Skin epidermis (tissue), 12 donors: ENCODE measurements around the gene DMXL2.
"Not testable (repeated sequence)": the region's sequence is repeated elsewhere in the genome, so short reads cannot be mapped to it uniquely, and the experiment has no call there.

Experiments used
- H3K27ac ChIP-seq, 21 experiments: fragments of 200-600 bp; sonication (generic) in 11 of 21; one replicate each; pipeline ENCODE4 v1.5.0; 2020; ENCODE audit warnings: mild to moderate bottlenecking in 3 of 21, inconsistent platforms in 2 of 21, moderate library complexity in 2 of 21
- H3K4me3 ChIP-seq, 7 experiments: fragments of 200-600 bp; sonication (generic) in 2 of 7; one replicate each; pipeline ENCODE4 v1.5.0; 2020; ENCODE audit warnings: inconsistent platforms in 2 of 7, mild to moderate bottlenecking in 2 of 7, moderate library complexity in 1 of 7

DMXL2 gene

DNA sequence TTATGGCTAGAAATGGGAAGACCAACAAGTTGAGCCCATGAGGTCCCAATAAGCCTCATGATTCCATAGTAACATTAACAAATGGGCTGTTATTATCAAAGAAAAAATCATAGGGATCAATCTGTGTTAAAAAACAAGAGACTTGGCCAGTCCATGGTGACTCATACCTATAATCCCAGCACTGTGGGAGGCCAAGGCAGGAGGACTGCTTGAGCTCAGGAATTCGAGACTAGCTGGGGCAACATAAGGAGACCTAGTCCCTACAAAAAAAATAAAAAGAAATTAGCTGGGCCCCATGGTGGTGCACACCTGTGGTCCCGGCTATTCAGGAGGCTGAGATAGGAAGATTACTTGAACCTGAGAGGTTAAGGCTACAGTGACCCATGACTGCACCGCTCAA lies 124.8 kb downstream of the DMXL2 start:
- no peak overlapping the region for H3K4me3 ChIP-seq
- no peak overlapping the region for H3K27ac ChIP-seq

DNA sequence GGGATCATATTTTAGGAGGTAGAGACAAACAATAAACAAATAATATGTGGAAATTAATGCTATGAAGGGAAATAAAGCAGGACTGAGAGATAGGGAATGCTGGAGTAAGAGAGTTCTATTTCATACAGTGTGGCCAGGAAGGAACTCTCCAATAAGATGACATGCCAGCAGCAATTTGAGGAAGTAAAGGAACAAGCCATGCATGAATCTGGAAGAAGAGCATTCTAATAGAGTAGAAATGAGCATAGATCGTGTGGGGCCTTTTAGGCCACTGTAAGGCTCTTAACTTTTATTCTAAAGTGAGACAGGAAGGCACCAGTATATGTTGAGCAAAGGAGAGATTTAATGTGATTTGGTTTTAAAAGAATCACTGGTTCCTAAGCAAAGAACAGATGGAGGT lies 126.3 kb downstream of the DMXL2 start:
- Histone ChIP-seq H3K4me3 (no peak overlapping the region), H3K27ac (no peak overlapping the region)

DNA sequence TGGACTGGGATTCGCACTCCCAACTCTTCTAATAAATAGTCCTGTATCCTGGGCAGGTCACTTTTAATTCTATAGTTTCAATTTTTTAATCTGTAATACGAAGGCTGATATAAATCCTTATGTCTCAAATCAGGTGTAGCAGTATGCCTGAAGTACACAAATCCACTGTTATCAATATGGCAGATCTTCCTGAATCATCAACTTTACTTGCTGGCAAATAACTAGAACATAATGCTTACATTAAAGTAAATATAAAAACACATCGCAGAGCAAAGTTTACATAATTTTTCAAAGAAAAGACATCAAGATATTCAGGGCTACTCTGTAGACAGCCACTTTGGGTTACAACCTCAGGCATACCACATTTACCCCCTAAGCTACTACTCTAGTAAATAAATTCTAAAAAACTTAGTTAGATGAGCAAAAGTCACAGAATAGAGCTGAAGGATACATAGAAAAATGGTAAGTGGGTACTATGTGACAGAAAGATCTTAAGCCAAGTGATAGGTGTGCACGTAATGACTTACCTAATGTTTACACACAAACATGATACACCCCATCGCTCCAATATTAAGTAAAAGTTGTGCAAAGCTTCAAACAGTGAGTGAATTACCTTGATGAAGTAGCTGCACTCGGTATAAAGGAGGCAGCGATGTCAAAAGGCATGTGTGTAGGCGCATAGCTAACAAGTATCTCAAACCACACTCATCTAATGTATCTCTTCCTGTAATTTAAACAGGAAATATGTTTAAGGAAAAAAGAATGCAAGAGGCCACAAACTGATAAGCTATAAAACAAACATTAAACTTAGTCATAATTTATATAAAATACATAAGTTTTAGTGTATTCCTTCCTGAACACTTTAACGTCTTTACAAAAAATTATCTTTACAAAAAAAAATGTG lies 127.9 kb downstream of the DMXL2 start:
- no peak overlapping the region for H3K4me3 ChIP-seq
- H3K27ac ChIP-seq, result no peak overlapping the region

DNA sequence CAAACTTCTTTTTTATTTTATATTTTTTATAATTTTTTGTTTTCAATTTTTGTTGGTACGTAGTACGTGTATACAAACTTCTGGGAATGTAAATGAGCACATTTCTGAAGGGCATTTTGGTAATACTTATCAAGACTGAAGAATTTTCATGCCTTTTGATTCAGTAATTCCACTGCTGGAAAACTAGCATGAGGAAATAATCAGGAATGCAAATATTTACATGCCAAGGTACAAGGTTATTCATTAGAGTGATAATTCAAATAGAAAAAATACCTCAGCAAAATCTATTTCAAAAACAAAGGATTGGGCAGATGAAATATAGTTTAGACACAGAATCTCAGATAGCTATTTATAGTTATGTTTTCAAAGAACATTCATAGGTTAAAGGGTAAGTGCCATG lies 128.7 kb downstream of the DMXL2 start:
- no peak overlapping the region for H3K27ac ChIP-seq
- H3K4me3 ChIP-seq, result no peak overlapping the region

DNA sequence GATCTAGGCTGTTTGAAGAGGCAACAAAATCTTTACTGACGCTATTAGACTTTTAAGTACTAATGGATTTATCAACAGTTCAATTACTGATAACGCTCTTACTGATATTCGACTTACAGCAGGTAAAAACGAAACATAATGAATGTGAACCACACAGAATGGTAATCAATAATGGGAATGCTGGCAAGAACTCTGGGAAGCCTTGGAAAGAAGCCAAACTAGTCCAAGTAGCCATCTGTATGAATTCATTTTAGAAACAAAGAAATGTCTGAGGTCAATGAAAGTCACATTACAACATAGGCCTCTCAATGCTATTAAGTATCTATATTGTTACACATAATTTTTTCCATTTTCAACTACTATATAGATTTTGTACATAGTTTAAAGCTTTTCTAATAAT lies 130.0 kb downstream of the DMXL2 start:
- Histone ChIP-seq H3K27ac (no peak overlapping the region), H3K4me3 (no peak overlapping the region)

DNA sequence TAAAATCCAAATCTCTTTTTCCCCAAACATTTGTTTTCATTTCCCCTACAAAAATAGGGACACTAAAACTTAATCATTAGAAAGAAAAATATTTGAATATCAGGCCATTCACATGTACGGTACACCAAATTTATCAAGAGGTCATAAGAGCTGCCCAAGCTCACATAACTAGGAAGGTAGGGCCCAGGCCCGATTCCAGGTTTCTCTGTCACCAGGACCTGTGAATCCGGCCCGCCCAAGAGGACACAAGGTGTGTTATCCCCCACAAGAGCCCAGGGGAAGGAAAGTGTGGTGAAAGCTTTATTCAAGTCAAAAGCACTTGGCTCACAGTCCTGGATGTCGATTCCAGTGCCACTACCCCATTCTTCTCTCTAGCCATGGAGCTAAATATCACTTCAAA lies 130.6 kb downstream of the DMXL2 start:
- H3K4me3 ChIP-seq, result no peak overlapping the region
- no peak overlapping the region for H3K27ac ChIP-seq

DNA sequence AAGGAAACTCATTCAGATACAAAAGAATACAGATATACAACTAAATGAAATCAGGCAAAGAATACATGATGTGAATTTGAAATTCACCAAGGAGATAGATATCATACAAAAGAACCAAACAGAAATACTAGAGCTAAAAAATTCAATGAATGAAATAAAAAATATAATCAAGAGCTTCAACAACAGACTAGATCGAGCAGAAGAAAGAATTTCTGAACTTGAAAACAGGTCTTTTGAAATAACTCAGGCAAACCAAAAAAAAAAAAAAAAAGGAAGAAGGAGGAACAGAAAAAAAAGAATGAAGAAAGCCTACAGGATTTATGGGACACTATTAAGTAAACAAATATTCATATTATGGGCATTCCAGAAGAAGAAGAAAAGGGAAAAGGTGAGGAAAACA lies 137.8 kb downstream of the DMXL2 start:
- no peak overlapping the region for H3K27ac ChIP-seq

DNA sequence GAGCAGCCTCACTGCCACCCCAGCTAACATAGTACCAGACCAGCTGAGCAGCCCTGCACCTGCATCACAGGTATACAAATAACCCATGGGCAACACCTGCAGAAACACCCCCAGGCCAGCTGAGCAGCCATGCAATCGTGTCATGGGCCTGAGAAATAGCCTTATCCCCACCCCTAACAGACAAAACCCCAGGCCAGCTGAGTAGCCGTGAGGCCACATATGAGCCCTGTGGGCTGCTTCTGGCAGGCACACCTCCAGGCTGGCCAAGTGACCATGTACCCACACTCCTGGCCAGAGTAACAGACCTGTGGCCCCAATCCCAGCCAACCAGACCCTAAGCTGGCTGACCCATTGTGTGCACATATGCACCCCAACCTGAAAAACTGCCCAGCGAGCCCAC lies 138.6 kb downstream of the DMXL2 start:
- Histone ChIP-seq H3K4me3 (no peak overlapping the region), H3K27ac (no peak overlapping the region)

More for the DNA sequence above, 137.8 kb downstream of the DMXL2 start:
- no peak overlapping the region for H3K4me3 ChIP-seq

DNA sequence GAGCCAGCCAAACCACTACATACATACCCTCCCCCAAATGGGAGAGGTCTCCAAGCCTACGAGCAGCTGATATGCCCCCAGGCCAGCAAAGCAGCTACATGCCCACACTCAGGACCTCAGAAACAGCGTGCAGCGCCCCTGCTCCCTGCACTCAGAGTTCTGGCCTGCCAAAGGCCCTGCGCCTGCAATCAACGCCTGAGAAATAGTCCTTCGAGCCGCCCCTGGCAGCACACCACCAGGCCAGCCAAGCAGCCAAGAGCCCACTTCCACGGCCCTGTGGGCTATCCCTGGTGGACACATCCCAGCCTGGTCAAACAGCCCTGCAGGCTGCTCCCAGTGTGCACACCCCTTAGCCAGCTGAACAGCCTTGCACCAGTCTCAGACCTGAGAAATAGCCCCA lies 139.1 kb downstream of the DMXL2 start:
- Histone ChIP-seq H3K4me3 (no peak overlapping the region), H3K27ac (no peak overlapping the region)

DNA sequence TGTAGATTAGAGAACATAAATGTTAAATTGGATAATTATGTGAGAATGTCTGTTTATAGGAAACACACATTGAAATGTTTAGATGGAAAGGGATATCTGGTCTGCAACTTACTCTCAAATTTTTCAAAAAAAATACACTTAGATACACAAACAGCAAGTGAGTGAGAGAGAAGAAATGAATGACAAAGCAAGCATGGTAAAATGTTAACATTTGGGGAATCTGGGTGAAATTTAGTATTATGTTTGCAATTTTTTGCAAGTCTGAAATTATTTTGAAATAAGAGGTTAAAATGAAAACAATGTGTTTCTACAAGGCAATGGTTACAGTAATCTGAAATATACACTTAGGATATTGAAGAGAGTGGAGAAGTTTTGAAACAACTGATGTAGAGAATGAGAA lies 146.8 kb downstream of the DMXL2 start:
- Histone ChIP-seq H3K27ac (no peak overlapping the region), H3K4me3 (no peak overlapping the region)

DNA sequence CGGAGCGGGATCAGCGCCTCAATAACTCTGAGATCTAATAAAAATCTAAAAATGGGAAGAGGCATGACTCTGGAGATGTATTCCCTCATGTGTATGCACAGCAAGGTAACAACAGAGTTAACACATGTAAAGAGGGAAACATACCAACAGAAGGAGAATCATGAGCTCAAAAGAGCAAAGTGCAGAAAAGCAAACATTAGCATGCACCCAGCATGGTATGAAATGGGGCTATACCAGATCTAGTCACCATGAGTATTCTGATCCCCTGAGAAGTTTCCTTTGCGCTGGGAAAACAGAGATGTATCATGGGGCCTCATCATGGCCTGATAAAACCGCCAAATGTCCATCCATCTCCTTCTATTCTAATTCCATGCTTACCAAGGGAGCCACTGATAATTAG lies 152.1 kb downstream of the DMXL2 start:
- Histone ChIP-seq H3K4me3 (no peak overlapping the region), H3K27ac (no peak overlapping the region)

DNA sequence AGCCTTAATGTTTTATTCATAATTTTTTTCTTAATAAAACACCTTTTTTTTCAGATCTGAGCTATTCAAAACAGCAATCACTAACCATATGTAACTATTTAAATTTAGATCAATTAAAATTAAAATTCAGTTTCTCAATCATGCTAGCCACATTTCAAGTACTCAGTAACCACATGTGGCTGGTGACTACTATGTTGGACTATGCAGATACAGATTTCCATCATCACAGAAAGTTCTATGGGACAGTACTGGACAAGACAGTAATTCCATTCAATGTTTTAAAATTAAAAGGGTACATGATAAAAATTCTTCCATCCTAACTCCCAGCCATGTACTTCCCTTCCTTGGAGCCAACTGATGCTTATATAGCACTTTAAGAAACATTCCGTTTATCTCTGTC lies 161.8 kb downstream of the DMXL2 start:
- no peak overlapping the region for H3K27ac ChIP-seq
- H3K4me3 ChIP-seq, result no peak overlapping the region

DNA sequence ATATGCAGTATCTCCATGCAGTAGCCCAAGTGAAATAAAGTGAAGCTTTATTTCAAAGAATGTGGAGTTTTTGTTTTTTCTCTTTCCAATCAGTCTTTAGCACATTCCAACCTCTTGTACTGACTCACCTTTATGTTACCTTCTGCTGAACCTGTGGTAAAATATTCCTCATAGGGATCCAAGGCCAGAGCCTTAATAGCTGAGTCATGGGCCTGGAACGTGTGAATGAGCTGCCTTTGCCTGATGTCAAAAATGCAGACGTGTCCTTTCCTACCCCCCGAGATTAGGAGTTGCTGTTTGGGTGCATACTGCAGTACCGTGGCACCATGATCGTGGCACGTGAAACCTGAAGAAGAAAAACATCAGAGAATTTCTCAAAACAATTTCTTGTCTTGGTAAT lies 172.6 kb downstream of the DMXL2 start:
- Histone ChIP-seq H3K27ac (no peak overlapping the region), H3K4me3 (no peak overlapping the region)

DNA sequence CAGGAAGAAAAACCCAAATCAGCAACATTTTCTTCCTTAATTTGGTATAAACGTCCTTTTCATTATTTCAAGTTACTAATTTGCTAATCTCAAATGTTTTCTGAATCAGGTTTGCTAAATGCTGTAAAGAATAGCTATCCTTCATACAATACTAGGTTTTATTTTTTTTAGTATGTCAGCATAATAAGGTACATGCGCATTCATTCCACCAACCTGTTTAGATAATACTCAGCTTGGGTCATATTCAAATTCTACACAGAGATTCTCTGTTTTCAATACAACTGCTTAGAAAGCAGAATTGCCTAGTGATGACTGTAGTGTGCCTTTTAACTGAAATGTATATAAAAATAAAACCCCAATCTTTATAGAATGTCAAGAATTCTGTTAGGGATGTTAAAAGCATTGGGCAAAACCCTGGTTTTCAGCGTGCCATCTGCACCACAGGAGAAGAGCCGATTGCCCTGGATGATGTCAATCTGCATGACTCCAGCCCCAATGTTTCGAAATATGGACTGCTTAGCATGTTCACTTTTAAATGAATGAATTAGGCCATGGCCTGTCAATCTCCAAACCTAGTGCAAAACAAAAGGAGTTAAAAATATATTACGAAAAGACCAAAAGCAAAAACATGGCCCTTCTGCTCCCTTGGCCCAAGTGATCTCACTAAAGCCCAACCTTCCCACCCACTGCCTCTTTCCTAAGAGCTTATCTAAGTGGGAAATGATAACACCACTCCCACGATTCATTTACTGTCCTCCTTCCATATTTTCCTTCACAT lies 173.8 kb downstream of the DMXL2 start:
- H3K4me3 ChIP-seq, result no peak overlapping the region
- H3K27ac ChIP-seq, result no peak overlapping the region

DNA sequence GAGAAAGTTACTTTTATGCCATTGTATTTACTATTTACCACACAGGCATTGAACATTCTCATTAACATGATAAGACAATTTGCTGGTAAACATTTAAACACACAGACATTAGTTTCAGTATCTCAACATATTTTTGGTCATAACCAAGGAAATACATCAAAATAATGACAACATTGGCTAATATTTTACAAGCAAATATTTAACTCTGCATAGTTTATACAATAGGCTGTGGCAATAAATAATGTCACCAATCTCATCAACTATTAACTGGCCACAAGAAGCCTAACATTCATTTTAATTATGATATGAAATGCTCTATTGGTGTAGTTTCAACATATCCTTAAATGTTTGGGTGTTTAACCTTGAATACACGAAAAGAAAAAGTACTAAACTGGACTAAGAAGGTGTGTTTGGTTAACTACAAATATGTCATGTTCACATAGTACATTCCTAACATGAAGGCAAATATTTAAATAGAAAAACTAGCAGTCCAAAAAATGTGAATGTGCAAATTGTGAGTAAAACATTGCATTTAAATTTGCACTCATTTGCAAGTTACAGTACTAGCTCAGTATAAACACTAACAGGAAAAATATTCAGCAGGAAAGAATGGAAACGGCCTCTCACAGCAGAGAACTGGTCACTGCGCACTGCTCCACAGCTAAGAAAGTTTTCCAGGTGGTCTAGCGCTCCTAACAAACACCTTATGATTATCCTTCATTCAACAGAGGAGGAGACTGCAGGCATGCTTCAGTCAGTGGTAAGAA lies 174.5 kb downstream of the DMXL2 start:
- H3K27ac ChIP-seq, result no peak overlapping the region

DNA sequence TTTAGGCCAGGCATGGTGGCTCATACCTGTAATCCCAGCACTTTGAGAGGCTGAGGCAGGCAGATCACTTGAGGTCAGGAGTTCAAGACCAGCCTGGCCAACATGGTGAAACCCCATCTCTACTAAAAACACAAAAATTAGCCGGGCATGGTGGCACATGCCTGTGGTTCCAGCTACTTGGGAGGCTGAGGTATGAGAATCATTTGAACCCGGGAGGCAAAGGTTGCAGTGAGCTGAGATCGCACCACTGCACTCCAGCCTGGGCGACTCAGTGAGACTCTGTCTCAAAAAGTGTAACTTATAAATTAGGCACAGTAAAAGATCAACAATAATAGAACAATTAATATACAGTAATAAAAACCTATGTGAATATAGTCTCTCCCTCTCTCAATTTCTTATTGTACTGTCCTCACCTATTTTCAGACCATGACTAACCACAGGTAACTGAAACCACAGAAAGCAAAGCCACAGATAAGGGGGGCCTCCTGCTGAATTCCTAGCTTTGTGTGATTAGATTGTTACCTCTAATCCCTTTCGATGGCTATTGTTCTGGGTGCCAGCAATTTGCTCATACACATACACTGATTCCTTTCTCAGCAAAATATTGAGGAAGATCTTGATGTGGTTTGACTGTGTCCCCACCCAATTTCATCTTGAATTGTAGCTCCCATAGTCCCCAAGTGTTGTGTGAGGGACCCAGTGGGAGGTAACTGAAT lies 176.4 kb downstream of the DMXL2 start:
- H3K27ac ChIP-seq, result not testable (repeated sequence)

More for the DNA sequence above, 174.5 kb downstream of the DMXL2 start:
- no peak overlapping the region for H3K4me3 ChIP-seq

DNA sequence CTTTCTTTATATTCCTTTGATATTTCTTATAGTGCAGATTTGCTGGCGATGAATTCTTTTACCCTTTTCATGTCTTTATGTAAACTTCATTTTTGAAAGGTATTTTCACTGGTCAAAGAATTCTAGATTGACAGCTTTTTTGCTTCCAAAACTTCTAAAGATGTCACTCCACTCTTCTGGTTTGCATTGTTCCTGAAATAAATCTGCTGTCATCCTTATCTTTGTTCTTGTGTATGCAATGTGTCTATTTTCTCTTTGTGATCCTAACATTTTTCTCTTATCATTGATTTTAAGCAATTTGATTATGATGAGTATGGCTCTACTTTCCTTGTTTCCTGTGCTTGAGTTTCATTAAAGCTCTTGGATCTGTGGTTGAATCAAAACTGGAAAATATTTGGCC lies 177.8 kb downstream of the DMXL2 start:
- no peak overlapping the region for H3K4me3 ChIP-seq

More for the DNA sequence above, 176.4 kb downstream of the DMXL2 start:
- H3K4me3 ChIP-seq, result not testable (repeated sequence)

DNA sequence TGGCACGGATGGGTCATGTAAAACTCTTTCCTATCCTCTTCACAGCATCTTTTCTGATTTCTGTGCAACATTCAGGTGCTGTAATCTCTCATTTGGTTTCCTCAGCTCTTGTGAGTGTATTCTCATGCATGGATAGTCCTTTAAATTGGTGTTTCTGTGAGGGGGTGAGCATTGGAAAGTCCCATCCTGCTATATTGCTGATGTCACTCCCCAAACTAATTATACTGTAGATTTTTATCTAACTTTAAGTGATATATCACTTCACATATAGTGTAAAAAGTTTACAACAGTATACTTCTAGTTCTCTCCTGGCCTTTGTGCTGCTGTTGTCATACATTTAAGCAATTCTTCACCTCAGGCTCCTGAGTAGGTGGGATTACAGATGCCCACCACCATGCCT lies 178.5 kb downstream of the DMXL2 start:
- no peak overlapping the region for H3K27ac ChIP-seq
- no peak overlapping the region for H3K4me3 ChIP-seq

More for the DNA sequence above, 177.8 kb downstream of the DMXL2 start:
- H3K27ac ChIP-seq, result no peak overlapping the region

DNA sequence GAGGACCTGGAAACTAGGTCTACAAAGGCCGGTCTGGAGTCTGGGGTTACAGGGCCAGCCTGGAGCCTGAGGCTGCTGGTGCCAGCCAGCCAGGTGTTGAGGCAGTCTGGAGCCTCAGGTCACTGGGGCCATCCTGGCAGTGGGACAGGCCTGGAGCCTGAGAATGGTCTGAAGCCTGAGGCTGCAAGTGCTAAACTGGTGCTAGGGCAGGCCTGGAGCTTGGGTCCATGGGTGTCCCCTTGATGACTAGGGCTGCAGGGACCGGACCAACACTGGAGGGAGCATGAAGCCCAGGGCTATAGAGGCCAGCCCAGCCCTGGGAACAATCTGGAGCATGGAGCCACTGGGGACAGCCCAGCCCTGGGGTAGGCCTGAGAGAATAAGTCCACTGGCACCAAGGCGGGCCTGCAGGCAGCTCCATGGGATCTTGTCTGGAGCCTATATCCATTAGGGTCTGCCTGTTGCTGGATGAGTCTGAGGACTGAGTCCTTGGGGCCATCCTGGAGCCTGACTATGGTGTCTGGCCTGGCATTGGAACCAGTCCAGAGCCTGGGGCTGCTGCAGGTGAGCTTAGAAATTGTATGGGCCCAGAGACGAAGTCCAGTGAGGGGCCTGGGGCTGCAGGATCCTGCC lies 179.2 kb downstream of the DMXL2 start:
- Histone ChIP-seq H3K4me3 (no peak overlapping the region), H3K27ac (no peak overlapping the region)
